Ovary (tissue), 9 donors: Measurements from ENCODE around the gene TOP1. TPM values are rescaled to one million over a fixed set of nuclear protein-coding genes. Genes with fewer than 3 reads are reported as not detected.
A peak's percentile ranks its signal among the peaks of the same experiment; 100 is the strongest.

ENCODE experiments used
- DNase-seq, 5 donors: peaks; one replicate each; pipeline ENCODE4 v3.0.0-alpha.2; 2019 to 2020
- H3K27ac ChIP-seq, 2 donors: fragments of 200-600 bp; one replicate each; pipeline versions ENCODE4 v1.5.1 to v1.8.0; 2019 to 2022
- H3K27me3 ChIP-seq: fragments of 200-600 bp; one replicate; pipeline ENCODE4 v1.8.0; 2022
- H3K36me3 ChIP-seq: fragments of 200-600 bp; sonication (generic); one replicate; pipeline ENCODE4 v1.5.1; 2019
- H3K4me1 ChIP-seq: one replicate; pipeline ENCODE4 v1.8.1; 2013; ENCODE audit warnings: mild to moderate bottlenecking, moderate library complexity; ENCODE audit not compliant: insufficient read depth
- H3K4me3 ChIP-seq: fragments of 200-600 bp; sonication (generic); one replicate; pipeline ENCODE4 v1.5.1; 2017
- H3K9me3 ChIP-seq, 2 donors: fragments of 200-600 bp in 1 of 2; sonication (generic) in 1 of 2; one replicate each; pipeline versions ENCODE4 v1.5.1 to v1.8.1; 2013 to 2019; ENCODE audit warnings: mild to moderate bottlenecking in 1 of 2, moderate library complexity in 1 of 2
- CTCF ChIP-seq, 3 donors: fragments of 450-650 bp in 2 of 3; fragments of 200-600 bp in 1 of 3; IDR thresholded peaks; one replicate each; pipeline versions ENCODE4 v1.5.1 to v1.8.0; 2016 to 2022; ENCODE audit warnings: antibody characterized with exemption in 3 of 3, mild to moderate bottlenecking in 1 of 3
- EP300 ChIP-seq: sonication (generic); formaldehyde crosslinking; IDR thresholded peaks from one replicate; pipeline ENCODE4 v1.6.1; 2017; ENCODE audit warnings: antibody characterized with exemption
- POLR2A ChIP-seq: fragments of 450-650 bp; IDR thresholded peaks from one replicate; pipeline ENCODE4 v1.6.1; 2017; ENCODE audit warnings: antibody characterized with exemption, mild to moderate bottlenecking, moderate library complexity
- WGBS, 3 donors: extraction: QIAGEN DNeasy Blood & Tissue Kit in 1 of 3; methylation state at CpG; one replicate each; pipeline versions ENCODE4 v1.1.5 to v1.1.7; 2013 to 2017; 5-methylcytosine and 5-hydroxymethylcytosine counted together
- intact Hi-C, 4 donors: fragments of 100-400 bp; cut with DNase I; formaldehyde crosslinking; loops; one replicate each; pipeline versions ENCODE4 v1.11.0 to v1.15.1; 2022 to 2023
- polyA plus RNA-seq, 2 donors: library from polyadenylated mRNA; stranded (reverse); fragments of 200-250 nt in 1 of 2; fragments of 350-450 nt in 1 of 2; fragmentation: Illumina TruSeq in 1 of 2; extraction: RNeasy Lipid Tissue Mini Kit (QIAGEN cat#74804) in 1 of 2; gene quantifications; one replicate each; pipeline ENCODE4 v1.2.3, GENCODE V29; 2013 to 2014
- total RNA-seq, 7 donors: library from RNA; depleted of rRNA in 2 of 7; stranded (reverse); fragments of >200 nt in 2 of 7; fragmentation: NEBNext Ultra II Directional in 3 of 7; extraction: Animal tissue kit (Norgen Biotek cat#: 25700) in 3 of 7; gene quantifications; one replicate each; pipeline versions ENCODE4 v1.1.0 to v1.2.4, GENCODE V29; 2016 to 2023
- donor health status: DM: no; HTN: no; CAD: no; lungs with moderate emphysema.
- donor health status: DM: no; HTN: no; CAD: no.
- donor health status: Bipolar disorder and iron deficiency.
- donor health status: DM: yes; HTN: yes; CAD: no.
- donor health status: DM: no; HTN: no; CAD: no.
- donor health status: DM: yes; HTN: yes; CAD: no.

TOP1 gene
- total and polyA plus RNA-seq, 9 donors = 20.9 to 48.4 (median 35.6) TPM

GRCh38 chr20:41142919-41143318 lies 114.3 kb downstream of the TOP1 start:
- TF ChIP-seq CTCF (IDR thresholded peaks at IDR 0.05) (no peak), POLR2A (no peak), EP300 (no peak)
- Histone ChIP-seq H3K9me3 (no peaks in the 10 kb centered on the region), H3K4me1 (peaks cover 47% of the 10 kb centered on the region), H3K36me3 (no peaks in the 10 kb centered on the region), H3K4me3 (no peak overlapping the region), H3K27ac (no peak overlapping the region), H3K27me3 (no peaks in the 10 kb centered on the region)
- WGBS, 3 donors = 63 to 81% (median 78%) methylated on average over 5 of the region's 5 CpGs
- DNase-seq = no peak
- intact Hi-C loops = no loop called here

DNA sequence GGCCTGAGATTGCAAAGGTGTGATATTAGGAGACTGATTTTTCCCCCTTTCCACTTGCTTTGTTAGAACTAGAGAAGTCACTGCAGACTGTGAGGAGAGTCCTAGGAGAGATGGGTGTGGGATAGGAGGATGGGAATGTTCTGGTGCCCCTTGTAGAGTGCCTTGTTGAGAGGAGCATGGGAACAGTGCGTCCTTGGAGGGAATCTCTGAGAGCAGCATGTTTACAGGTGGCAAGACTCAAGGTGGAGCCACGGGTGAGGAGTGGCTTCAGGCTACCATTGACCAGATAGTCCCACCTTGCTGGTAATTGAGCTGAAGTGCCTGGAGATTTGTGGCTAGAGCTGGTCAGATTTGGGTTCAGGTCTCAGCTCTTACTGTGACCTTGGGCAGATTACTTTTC lies 114.7 kb downstream of the TOP1 start:
- Histone ChIP-seq H3K27me3 (no peaks in the 10 kb centered on the region), H3K36me3 (no peaks in the 10 kb centered on the region), H3K27ac (no peak overlapping the region), H3K4me3 (no peak overlapping the region), H3K9me3 (no peaks in the 10 kb centered on the region), H3K4me1 (peaks cover 49% of the 10 kb centered on the region)
- WGBS, 3 donors = 59 to 73% (median 59%) methylated on average over 2 of the region's 2 CpGs
- intact Hi-C loops = no loop called here
- no peak for DNase-seq
- TF ChIP-seq EP300 = no peak
- TF ChIP-seq CTCF (IDR thresholded peaks at IDR 0.05) = no peak
- TF ChIP-seq POLR2A = no peak

GRCh38 chr20:41145317-41145716 lies 116.7 kb downstream of the TOP1 start:
- DNase-seq = peak in 1 of 5 donors; percentile 4
- no peak overlapping the region for H3K4me3 ChIP-seq
- intact Hi-C loops = no loop called here
- WGBS, 3 donors = 97 to 100% (median 99%) methylated on average over 2 of the region's 2 CpGs
- no peak overlapping the region for H3K27ac ChIP-seq
- H3K27me3 ChIP-seq = no peaks in the 10 kb centered on the region
- TF ChIP-seq CTCF (IDR thresholded peaks at IDR 0.05) (no peak), POLR2A (no peak), EP300 (no peak)
- no peaks in the 10 kb centered on the region for H3K9me3 ChIP-seq
- peaks cover 42% of the 10 kb centered on the region for H3K4me1 ChIP-seq
- H3K36me3 ChIP-seq = no peaks in the 10 kb centered on the region

DNA sequence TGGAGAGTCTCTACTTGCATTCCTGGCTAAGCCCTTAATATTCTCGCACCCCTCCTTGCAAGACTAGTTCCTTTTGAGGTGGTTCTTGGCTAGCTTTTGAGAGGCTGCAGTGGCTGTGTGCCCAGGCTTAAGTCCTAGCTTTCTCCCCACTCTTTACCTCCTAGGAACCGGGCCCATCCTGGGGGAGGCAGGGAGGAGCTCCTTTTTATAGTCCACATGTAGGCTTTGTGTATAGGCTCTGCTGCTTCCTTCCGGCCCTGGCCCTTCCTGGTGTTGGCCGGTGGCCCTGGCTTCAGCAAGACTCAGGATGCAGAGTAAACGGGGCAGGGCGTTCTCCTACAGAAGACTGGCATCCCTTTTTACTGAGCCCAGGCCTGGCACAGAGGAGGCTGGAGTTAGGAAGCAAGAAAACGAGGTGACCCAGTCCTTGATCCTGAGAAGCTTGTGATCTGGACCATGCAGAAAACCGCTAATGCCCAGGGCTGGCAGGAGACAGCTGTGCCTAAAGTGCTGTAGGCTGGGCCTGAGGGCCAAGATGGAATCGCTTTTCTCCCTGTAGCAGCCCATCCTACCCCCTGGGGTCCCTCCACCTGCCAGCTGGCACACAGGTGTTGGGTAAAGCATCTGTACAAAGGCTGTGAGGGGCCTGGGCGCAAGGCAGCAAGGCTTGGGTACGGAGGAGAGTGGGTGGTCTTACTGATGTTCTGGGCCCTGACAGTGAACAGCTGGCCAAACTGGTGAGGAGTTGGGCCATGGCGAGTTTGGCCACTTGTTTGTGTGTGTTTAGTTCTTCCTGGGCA lies 117.4 kb downstream of the TOP1 start:
- 41 to 46% (median 43%) methylated on average over 12 of the region's 12 CpGs for WGBS, 3 donors
- Histone ChIP-seq H3K4me3 (no peak overlapping the region), H3K27me3 (no peaks in the 10 kb centered on the region), H3K4me1 (peaks cover 38% of the 10 kb centered on the region), H3K27ac (no peak overlapping the region), H3K9me3 (no peaks in the 10 kb centered on the region), H3K36me3 (no peaks in the 10 kb centered on the region)
- TF ChIP-seq CTCF (IDR thresholded peaks at IDR 0.05) (no peak), POLR2A (no peak), EP300 (no peak)
- intact Hi-C loops = no loop called here
- DNase-seq = peak in 1 of 5 donors; percentile 26
